GM10248 (cell line): ENCODE data around the gene NTRK3.
"Not testable (repeated sequence)": the region's sequence is repeated elsewhere in the genome, so short reads cannot be mapped to it uniquely, and the experiment has no call there.

Source experiments
- CTCF ChIA-PET: fragments of 300-600 bp; sonication (Branson Sonifier 250); formaldehyde crosslinking; extraction: SDS; loops from one replicate; lab custom pipeline; 2021; ENCODE audit warnings: antibody characterized with exemption; lab: Yijun Ruan, JAX
- POLR2A ChIA-PET: fragments of 350-650 bp; sonication (Branson Sonifier 250); formaldehyde crosslinking; extraction: SDS; loops from one replicate; lab custom pipeline; 2020; ENCODE audit warnings: antibody characterized with exemption; lab: Yijun Ruan, JAX
- DNase-seq: peaks from one replicate; pipeline ENCODE4 v3.0.0; 2012; ENCODE audit errors: extremely low spot score
- TF ChIP-seq, protein P1 (sequence below): IDR thresholded peaks from 2 replicates; pipeline ENCODE4 v1.5.1; 2012; ENCODE audit warnings: mild to moderate bottlenecking, low read depth; ENCODE audit errors: extremely low read depth, missing control alignments, control extremely low read depth

Gene NTRK3

GRCh38 chr15:88076328-88076727 lies 180.2 kb downstream of the NTRK3 start:
- TF ChIP-seq, protein P1, sequence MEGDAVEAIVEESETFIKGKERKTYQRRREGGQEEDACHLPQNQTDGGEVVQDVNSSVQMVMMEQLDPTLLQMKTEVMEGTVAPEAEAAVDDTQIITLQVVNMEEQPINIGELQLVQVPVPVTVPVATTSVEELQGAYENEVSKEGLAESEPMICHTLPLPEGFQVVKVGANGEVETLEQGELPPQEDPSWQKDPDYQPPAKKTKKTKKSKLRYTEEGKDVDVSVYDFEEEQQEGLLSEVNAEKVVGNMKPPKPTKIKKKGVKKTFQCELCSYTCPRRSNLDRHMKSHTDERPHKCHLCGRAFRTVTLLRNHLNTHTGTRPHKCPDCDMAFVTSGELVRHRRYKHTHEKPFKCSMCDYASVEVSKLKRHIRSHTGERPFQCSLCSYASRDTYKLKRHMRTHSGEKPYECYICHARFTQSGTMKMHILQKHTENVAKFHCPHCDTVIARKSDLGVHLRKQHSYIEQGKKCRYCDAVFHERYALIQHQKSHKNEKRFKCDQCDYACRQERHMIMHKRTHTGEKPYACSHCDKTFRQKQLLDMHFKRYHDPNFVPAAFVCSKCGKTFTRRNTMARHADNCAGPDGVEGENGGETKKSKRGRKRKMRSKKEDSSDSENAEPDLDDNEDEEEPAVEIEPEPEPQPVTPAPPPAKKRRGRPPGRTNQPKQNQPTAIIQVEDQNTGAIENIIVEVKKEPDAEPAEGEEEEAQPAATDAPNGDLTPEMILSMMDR = no peak
- DNase-seq = no peak
- POLR2A ChIA-PET = no interaction called here
- CTCF ChIA-PET = no interaction called here

GRCh38 chr15:88075102-88075501 lies 181.4 kb downstream of the NTRK3 start:
- TF ChIP-seq, protein P1 = no peak
- no peak for DNase-seq
- POLR2A ChIA-PET = no interaction called here
- CTCF ChIA-PET = interaction anchor here (0.8 kb wide), 2 partner anchors 10 to 16 kb away, joined by 3 read pairs; no protein-coding TSS in a partner anchor

DNA sequence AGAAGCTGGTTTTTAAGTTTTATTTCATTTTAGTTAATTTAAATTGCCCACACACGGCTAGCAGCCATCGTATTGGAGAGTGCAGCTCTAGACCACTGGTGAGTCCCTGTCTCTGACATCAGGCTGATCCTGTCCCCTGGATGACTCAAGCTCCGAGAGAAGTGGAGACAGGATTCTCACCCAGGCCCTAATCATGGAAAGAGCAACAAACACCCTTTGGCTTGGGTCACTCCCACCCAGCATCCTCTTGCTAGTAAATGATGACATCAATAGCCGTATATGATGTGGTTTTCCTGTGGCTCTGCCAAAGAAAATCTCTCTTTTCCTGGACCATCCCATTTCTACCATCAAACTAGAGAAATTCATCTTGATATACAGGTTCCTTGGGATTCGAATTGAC lies 182.2 kb downstream of the NTRK3 start:
- CTCF ChIA-PET = interaction anchor here (0.8 kb wide), 1 partner anchor 15 kb away, joined by 3 read pairs; no protein-coding TSS in a partner anchor
- TF ChIP-seq, protein P1 = no peak
- POLR2A ChIA-PET = no interaction called here
- no peak for DNase-seq

DNA sequence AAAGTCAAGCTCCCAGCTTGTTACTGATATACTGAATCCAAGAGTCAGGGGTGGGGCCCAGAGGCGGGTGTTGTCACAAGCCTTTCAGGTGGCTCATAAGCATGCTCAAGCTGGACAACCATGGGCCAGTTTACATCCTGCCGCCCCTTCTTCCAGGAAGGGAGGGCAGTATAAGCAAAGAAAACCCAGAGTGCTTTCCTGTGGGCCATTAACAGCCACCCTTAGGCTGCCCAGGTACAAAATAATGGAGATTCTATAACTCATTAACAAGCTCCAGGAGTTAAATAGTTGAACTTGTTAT lies 183.2 kb downstream of the NTRK3 start:
- TF ChIP-seq, protein P1 = no peak
- DNase-seq = no peak
- POLR2A ChIA-PET = no interaction called here
- CTCF ChIA-PET = no interaction called here

DNA sequence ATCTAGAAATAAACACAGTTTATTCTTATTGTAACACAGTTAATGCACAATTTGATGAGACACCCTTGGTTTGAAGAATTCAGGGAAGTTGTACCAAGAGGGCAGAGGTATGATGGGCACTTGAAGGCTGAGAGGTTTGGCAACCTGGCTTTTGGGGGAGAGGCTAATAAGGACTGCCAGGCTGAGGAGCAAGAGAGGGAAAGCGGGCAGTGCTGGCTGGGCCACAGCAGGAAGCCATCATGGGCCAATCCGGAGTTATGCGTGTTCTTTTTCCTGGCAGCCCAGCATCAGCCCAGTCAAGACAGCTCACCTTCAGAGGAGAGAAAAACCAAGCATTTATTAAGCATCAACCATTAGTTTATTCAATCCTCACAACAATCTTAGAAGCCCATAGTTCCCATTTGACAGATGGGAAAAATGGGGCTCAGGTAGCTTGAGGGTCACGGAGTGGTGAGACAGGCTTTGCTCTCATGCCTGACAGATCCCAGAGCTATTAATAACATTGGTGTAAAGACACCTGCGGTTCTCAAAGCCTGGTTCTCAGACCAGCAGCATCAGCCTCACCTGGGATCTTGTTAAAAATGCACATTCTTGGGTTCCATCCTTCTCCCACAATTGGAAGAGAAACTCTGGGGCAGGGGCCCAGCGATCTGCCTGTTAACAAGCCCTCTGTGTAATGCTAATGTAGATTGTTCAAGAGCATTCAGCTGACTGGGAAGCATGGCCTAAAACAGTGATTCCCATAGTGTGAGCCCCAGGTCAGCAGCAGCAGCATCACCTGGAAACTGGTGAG lies 183.7 kb downstream of the NTRK3 start:
- ChIA-PET POLR2A (no interaction called here), CTCF (no interaction called here)
- DNase-seq = no peak

DNA sequence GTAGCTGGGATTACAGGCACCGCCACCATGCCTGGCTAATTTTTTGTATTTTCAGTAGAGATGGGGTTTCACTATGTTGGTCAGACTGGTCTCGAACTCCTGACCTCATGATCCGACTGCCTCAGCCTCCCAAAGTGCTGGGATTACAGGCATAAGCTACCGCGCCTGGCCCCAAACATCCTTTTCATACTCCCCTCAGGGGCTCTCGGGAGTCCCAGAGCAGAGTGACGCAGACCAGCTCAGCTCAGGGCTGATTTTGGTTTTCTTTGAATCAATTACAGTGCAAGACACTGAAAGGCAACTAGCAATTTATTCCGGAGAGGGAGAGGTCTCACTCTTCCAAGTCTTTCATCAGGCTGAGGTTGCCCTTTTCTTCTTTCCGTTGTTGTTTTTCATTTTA lies 184.4 kb downstream of the NTRK3 start:
- CTCF ChIA-PET, DNase-seq, POLR2A ChIA-PET: not testable (repeated sequence)

More for the DNA sequence above, 183.7 kb downstream of the NTRK3 start:
- TF ChIP-seq, protein P1 = no peak

GRCh38 chr15:88071141-88071540 lies 185.4 kb downstream of the NTRK3 start:
- CTCF ChIA-PET = no interaction called here
- DNase-seq = no peak

More at GRCh38 chr15:88071141-88071540, 185.4 kb downstream of the NTRK3 start:
- POLR2A ChIA-PET = no interaction called here
- TF ChIP-seq, protein P1 = no peak
